GM12873 (cell line): Measurements from ENCODE around the gene HS3ST3B1.

Experiments used
- CTCF ChIP-seq: IDR thresholded peaks from 2 replicates; pipeline ENCODE4 v1.5.1; 2012; ENCODE audit warnings: low read depth, mild to moderate bottlenecking, moderate library complexity, low read length, control low read depth; ENCODE audit not compliant: insufficient read depth; ENCODE audit errors: missing control alignments

HS3ST3B1 gene

DNA sequence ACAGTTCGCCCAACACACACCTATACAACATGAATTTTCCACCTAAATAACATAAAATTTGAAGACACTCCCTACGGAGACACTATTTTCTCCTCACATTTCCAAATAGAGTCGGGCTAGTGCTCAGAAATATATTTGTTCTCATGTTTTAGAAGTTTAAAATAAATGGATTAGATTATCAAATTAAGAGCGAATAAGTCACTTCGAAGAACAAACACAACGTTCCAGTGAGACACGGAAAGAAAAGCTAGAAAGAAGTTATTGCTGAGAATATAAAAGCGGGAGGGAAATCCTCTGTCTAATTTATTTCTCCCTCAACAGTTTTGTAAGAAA lies 2.0 kb upstream of the HS3ST3B1 start:
- no peak for TF ChIP-seq CTCF

GRCh38 chr17:14299280-14300141 lies 1.4 kb upstream of the HS3ST3B1 start:
- TF ChIP-seq CTCF: no peak

DNA sequence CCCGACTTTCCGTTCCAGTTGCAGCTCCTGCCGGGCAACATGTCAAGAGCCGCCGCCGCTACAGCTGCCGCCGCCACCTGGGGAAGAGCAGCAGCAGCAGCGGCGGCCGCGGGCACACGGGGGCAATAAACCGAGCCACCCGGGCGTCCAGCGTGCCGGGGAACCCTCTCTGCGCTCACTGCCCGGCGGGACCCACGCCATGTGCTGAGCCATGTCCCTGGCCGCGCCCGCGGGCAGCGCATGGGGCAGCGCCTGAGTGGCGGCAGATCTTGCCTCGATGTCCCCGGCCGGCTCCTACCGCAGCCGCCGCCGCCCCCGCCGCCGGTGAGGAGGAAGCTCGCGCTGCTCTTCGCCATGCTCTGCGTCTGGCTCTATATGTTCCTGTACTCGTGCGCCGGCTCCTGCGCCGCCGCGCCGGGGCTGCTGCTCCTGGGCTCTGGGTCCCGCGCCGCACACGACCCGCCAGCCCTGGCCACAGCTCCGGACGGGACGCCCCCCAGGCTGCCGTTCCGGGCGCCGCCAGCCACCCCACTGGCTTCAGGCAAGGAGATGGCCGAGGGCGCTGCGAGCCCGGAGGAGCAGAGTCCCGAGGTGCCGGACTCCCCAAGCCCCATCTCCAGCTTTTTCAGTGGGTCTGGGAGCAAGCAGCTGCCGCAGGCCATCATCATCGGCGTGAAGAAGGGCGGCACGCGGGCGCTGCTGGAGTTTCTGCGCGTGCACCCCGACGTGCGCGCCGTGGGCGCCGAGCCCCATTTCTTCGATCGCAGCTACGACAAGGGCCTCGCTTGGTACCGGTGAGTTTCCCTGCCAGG lies 604 bp downstream of the HS3ST3B1 start:
- TF ChIP-seq CTCF: no peak

GRCh38 chr17:14302091-14302430 lies 1.2 kb downstream of the HS3ST3B1 start:
- no peak for TF ChIP-seq CTCF

GRCh38 chr17:14302431-14303099 lies 1.7 kb downstream of the HS3ST3B1 start:
- peak; percentile 75 for TF ChIP-seq CTCF

- TF ChIP-seq CTCF: no peak
Observed at GRCh38 chr17:14303343-14304221, 2.7 kb downstream of the HS3ST3B1 start.
